HepG2 (cell line): ENCODE measurements around the gene CERS3. TPM values are rescaled to one million over a fixed set of nuclear protein-coding genes. Genes with fewer than 3 reads are reported as not detected.

Experiments
- ATAC-seq: fragments of 200-7000 bp; cut with Tn5 transposase; 3 replicates; pipeline ENCODE4 v1.9.1; 2020; ENCODE audit warnings: mild to moderate bottlenecking, moderate library complexity
- BruUV-seq: library from RNA; stranded (reverse); fragments of 400-500 nt; replicated peaks from 2 replicates; lab custom pipeline; 2021; lab: Mats Ljungman, UMichigan
- CTCF ChIA-PET: fragments of 300-600 bp; formaldehyde crosslinking; extraction: SDS; loops from one replicate; lab custom pipeline; 2021; ENCODE audit warnings: low total read pairs, inconsistent platforms, low intra/inter-chr PET ratio; lab: Yijun Ruan, JAX
- POLR2A ChIA-PET: fragments of 350-600 bp; sonication (Branson Sonifier 250); formaldehyde crosslinking; loops from one replicate; lab custom pipeline; 2020; ENCODE audit warnings: antibody characterized with exemption, inconsistent platforms; lab: Yijun Ruan, JAX
- DNase-seq: peaks from one replicate; pipeline ENCODE4 v3.0.0-alpha.2; 2015; ENCODE audit warnings: low spot score
- FAIRE-seq: peaks from 3 replicates; lab custom pipeline; 2011; peaks lifted over from hg19 to GRCh38; lab: Jason Lieb, UNC
- H2AFZ ChIP-seq: one replicate; pipeline ENCODE4 v1.6.1; 2011; ENCODE audit warnings: low read length, inconsistent platforms
- H3K27ac ChIP-seq: fragments of 300-600 bp; 3 replicates; pipeline ENCODE4 v1.8.0; 2011; ENCODE audit warnings: mixed run types, mild to moderate bottlenecking, mixed read lengths, low read length, inconsistent platforms; ENCODE audit not compliant: insufficient read depth; ENCODE audit errors: extremely low read length
- H3K27me3 ChIP-seq, 2 experiments: fragments of 200-600 bp in 1 of 2; 2 replicates in 1 of 2; 3 replicates in 1 of 2; pipeline versions ENCODE4 v1.6.0 to v1.8.0; 2011; ENCODE audit warnings: low read length in 2 of 2, mild to moderate bottlenecking in 2 of 2, moderate library complexity in 2 of 2, inconsistent platforms in 1 of 2; ENCODE audit not compliant: insufficient read depth in 2 of 2, control insufficient read depth in 1 of 2
- H3K36me3 ChIP-seq, 2 experiments: fragments of 200-600 bp in 1 of 2; replicated peaks in 1 of 2; 2 replicates in 1 of 2; 3 replicates in 1 of 2; pipeline versions ENCODE4 v1.5.1 to v1.8.0; 2011; ENCODE audit warnings: low read length in 2 of 2, inconsistent platforms in 1 of 2; ENCODE audit not compliant: insufficient read depth in 2 of 2, control insufficient read depth in 1 of 2
- H3K4me1 ChIP-seq: 2 replicates; pipeline ENCODE4 v1.5.1; 2012; ENCODE audit warnings: low read length, inconsistent platforms; ENCODE audit not compliant: insufficient read depth
- H3K4me2 ChIP-seq: 2 replicates; pipeline ENCODE4 v1.6.0; 2011; ENCODE audit warnings: low read depth, low read length, inconsistent platforms
- H3K4me3 ChIP-seq, 3 experiments: fragments of 200-600 bp in 1 of 3; sonication (generic), shearing (Covaris generic) in 1 of 3; replicated peaks in 1 of 3; 2 replicates each; pipeline ENCODE4 v1.5.1; 2011 to 2016; ENCODE audit warnings: low read length in 3 of 3, inconsistent platforms in 2 of 3, low read depth in 2 of 3, mild to moderate bottlenecking in 2 of 3, control low read depth in 1 of 3, mixed read lengths in 1 of 3; ENCODE audit not compliant: insufficient read depth in 1 of 3
- H3K79me2 ChIP-seq: one replicate; pipeline ENCODE4 v1.6.1; 2011; ENCODE audit warnings: low read length, inconsistent platforms; ENCODE audit not compliant: insufficient read depth
- H3K9ac ChIP-seq: 2 replicates; pipeline ENCODE4 v1.6.0; 2011; ENCODE audit warnings: mild to moderate bottlenecking, low read depth, low read length, inconsistent platforms; ENCODE audit not compliant: insufficient read depth
- H3K9me3 ChIP-seq: 2 replicates; pipeline ENCODE4 v1.5.1; 2012; ENCODE audit warnings: mild to moderate bottlenecking, low read length
- H4K20me1 ChIP-seq: 2 replicates; pipeline ENCODE4 v1.6.0; 2011; ENCODE audit warnings: inconsistent platforms, mild to moderate bottlenecking, low read length, moderate library complexity; ENCODE audit not compliant: insufficient read depth
- ETV5 ChIP-seq: IDR thresholded peaks from 2 replicates; pipeline ENCODE4 v1.6.1; 2018; ENCODE audit warnings: missing biosample characterization, missing genetic modification reagents, inconsistent platforms, borderline replicate concordance
- MAFG ChIP-seq: sonication (generic); formaldehyde crosslinking; IDR thresholded peaks from 2 replicates; pipeline ENCODE4 v1.5.1; 2020; ENCODE audit warnings: mild to moderate bottlenecking, missing genetic modification reagents
- PAWR ChIP-seq: sonication (generic); formaldehyde crosslinking; IDR thresholded peaks from 2 replicates; pipeline ENCODE4 v1.4.0; 2020; ENCODE audit warnings: missing genetic modification reagents, mild to moderate bottlenecking, borderline replicate concordance
- ZNF180 ChIP-seq: sonication (generic); formaldehyde crosslinking; IDR thresholded peaks from 2 replicates; pipeline ENCODE4 v1.4.0; 2020; ENCODE audit warnings: low read depth, missing genetic modification reagents, borderline replicate concordance
- ZNF562 ChIP-seq: sonication (generic); formaldehyde crosslinking; IDR thresholded peaks from 2 replicates; pipeline ENCODE4 v1.8.0; 2022; ENCODE audit warnings: missing genetic modification reagents, borderline replicate concordance
- WGBS: methylation state at CpG from one replicate; pipeline ENCODE4 v1.1.6; 2017; ENCODE audit warnings: low lambda C conversion rate; 5-methylcytosine and 5-hydroxymethylcytosine counted together
- in situ Hi-C: cut with HindIII; loops from 2 replicates; pipeline ENCODE4 v1.10.0; 2017; ENCODE audit warnings: low pct_unique_long_range_greater_than_20kb; ENCODE audit not compliant: extremely low pct_ligation_motif_present
- intact Hi-C: fragments of 100-400 bp; cut with micrococcal nuclease; formaldehyde crosslinking; loops from one replicate; pipeline ENCODE4 v1.10.0; 2022; ENCODE audit not compliant: unreplicated experiment
- polyA plus RNA-seq, 8 experiments: library from polyadenylated mRNA; depleted of rRNA in 3 of 8; stranded (reverse) in 7 of 8; unstranded in 1 of 8; fragments of >200 nt; fragmentation: Illumina TruSeq in 4 of 8; extraction: Trizol in 4 of 8; gene quantifications; 2 replicates each; pipeline versions ENCODE4 v1.2.1 to v1.2.3, GENCODE V29; 2011 to 2016; ENCODE audit warnings: low read depth in 4 of 8, missing spikeins in 1 of 8, mixed read lengths in 1 of 8; ENCODE audit not compliant: insufficient read depth in 1 of 8
- total RNA-seq, 5 experiments: library from RNA; depleted of rRNA; stranded (reverse); fragments of >200 nt; fragmentation: Illumina TruSeq; extraction: Trizol; gene quantifications; 2 replicates each; pipeline ENCODE4 v1.2.3, GENCODE V29; 2016; ENCODE audit warnings: low read depth in 1 of 5
- TF ChIP-seq, protein P1 (sequence below): sonication (generic); formaldehyde crosslinking; IDR thresholded peaks from 2 replicates; pipeline ENCODE4 v1.5.1; 2020; ENCODE audit warnings: mild to moderate bottlenecking, moderate library complexity, missing genetic modification reagents
- TF ChIP-seq, protein P2 (sequence below): sonication (generic); formaldehyde crosslinking; IDR thresholded peaks from 2 replicates; pipeline ENCODE4 v1.5.0; 2020; ENCODE audit warnings: missing genetic modification reagents
- TF ChIP-seq, protein P3 (sequence below): sonication (generic); formaldehyde crosslinking; IDR thresholded peaks from 2 replicates; pipeline ENCODE4 v1.8.1; 2023; ENCODE audit warnings: mild to moderate bottlenecking, inconsistent platforms, moderate library complexity, missing genetic modification reagents, borderline replicate concordance
- TF ChIP-seq, protein P4 (sequence below): sonication (generic); formaldehyde crosslinking; IDR thresholded peaks from 2 replicates; pipeline ENCODE4 v1.4.0; 2020; ENCODE audit warnings: missing genetic modification reagents

Gene CERS3
- total and polyA plus RNA-seq, 2 of the 13 experiments (the other 11 are each of a cell fraction or from before 2014, with no cell fraction given) = not detected

DNA sequence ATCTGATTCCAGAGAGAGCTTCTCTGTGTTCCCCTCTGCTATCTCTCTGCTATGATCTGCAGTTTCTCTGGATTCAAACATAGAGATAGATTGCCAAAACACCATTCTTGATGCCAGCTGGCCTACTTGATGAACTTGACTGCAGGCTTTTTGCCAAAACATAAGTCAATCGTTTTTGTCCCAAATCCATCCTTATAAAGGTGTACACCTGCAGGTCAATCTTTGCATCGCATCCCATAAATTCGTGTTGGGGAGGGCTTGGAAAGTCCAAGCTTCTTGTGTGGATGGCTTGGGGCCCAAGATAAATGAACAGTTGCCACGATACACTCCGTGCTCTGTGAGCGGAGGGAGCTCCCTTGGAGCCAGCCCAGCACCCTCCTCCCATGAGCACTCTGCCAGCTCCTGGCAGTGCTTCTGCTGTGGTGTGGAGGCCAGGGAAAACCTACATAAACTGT lies 2.7 kb downstream of the CERS3 start:
- no peak overlapping the region for H2AFZ ChIP-seq
- H4K20me1 ChIP-seq = no peaks in the 10 kb centered on the region
- CTCF ChIA-PET = no interaction called here
- no TSS peak for BruUV-seq
- peaks cover 0 to 17% of the 10 kb centered on the region in 2 experiments; a peak in 1 of 5 replicates for H3K27me3 ChIP-seq
- intact Hi-C loops = no loop called here
- TF ChIP-seq, protein P1, sequence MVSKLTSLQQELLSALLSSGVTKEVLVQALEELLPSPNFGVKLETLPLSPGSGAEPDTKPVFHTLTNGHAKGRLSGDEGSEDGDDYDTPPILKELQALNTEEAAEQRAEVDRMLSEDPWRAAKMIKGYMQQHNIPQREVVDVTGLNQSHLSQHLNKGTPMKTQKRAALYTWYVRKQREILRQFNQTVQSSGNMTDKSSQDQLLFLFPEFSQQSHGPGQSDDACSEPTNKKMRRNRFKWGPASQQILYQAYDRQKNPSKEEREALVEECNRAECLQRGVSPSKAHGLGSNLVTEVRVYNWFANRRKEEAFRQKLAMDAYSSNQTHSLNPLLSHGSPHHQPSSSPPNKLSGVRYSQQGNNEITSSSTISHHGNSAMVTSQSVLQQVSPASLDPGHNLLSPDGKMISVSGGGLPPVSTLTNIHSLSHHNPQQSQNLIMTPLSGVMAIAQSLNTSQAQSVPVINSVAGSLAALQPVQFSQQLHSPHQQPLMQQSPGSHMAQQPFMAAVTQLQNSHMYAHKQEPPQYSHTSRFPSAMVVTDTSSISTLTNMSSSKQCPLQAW (CRISPR knock-in tag) = no peak
- TF ChIP-seq, protein P2, sequence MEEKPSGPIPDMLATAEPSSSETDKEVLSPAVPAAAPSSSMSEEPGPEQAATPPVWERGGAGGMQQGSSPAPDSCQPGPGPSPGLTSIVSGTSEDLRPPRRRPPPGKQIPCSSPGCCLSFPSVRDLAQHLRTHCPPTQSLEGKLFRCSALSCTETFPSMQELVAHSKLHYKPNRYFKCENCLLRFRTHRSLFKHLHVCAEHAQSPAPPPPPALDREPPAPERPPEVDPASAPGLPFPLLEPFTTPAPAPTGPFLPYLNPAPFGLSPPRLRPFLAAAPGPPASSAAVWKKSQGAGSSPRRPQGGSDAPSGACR = no peak
- TF ChIP-seq, protein P3, sequence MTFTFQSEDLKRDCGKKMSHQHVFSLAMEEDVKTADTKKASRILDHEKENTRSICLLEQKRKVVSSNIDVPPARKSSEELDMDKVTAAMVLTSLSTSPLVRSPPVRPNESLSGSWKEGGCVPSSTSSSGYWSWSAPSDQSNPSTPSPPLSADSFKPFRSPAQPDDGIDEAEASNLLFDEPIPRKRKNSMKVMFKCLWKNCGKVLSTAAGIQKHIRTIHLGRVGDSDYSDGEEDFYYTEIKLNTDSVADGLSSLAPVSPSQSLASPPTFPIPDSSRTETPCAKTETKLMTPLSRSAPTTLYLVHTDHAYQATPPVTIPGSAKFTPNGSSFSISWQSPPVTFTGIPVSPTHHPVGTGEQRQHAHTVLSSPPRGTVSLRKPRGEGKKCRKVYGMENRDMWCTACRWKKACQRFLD (CRISPR knock-in tag) = no peak
- TF ChIP-seq, protein P4, sequence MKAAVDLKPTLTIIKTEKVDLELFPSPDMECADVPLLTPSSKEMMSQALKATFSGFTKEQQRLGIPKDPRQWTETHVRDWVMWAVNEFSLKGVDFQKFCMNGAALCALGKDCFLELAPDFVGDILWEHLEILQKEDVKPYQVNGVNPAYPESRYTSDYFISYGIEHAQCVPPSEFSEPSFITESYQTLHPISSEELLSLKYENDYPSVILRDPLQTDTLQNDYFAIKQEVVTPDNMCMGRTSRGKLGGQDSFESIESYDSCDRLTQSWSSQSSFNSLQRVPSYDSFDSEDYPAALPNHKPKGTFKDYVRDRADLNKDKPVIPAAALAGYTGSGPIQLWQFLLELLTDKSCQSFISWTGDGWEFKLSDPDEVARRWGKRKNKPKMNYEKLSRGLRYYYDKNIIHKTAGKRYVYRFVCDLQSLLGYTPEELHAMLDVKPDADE (CRISPR knock-in tag) = no peak
- TF ChIP-seq ZNF180 (CRISPR knock-in tag) = no peak
- no peak for TF ChIP-seq MAFG (CRISPR knock-in tag)
- no peak for TF ChIP-seq ETV5 (CRISPR knock-in tag)
- TF ChIP-seq ZNF562 (CRISPR knock-in tag) = no peak
- TF ChIP-seq PAWR = no peak
- no peaks in the 10 kb centered on the region for H3K9me3 ChIP-seq
- no peaks in the 10 kb centered on the region for H3K36me3 ChIP-seq
- in situ Hi-C loops = no loop called here
- H3K27ac ChIP-seq = no peak overlapping the region
- FAIRE-seq (no peak), DNase-seq (no peak), ATAC-seq (no peak)
- no peak overlapping the region for H3K4me3 ChIP-seq
- WGBS = 14% methylated on average over 6 of the region's 6 CpGs
- H3K9ac ChIP-seq = no peak overlapping the region
- POLR2A ChIA-PET = no interaction called here
- no peaks in the 10 kb centered on the region for H3K4me1 ChIP-seq
- H3K4me2 ChIP-seq = no peak overlapping the region
- no peaks in the 10 kb centered on the region for H3K79me2 ChIP-seq
